ENCODE results near the gene ANKIB1. TPM values are rescaled to one million over a fixed set of nuclear protein-coding genes. Genes with fewer than 3 reads are reported as not detected.
"Not testable (repeated sequence)": the region's sequence is repeated elsewhere in the genome, so short reads cannot be mapped to it uniquely, and the experiment has no call there.

The ANKIB1 gene
- polyA plus RNA-seq, 1 experiment: 52.6 TPM

DNA sequence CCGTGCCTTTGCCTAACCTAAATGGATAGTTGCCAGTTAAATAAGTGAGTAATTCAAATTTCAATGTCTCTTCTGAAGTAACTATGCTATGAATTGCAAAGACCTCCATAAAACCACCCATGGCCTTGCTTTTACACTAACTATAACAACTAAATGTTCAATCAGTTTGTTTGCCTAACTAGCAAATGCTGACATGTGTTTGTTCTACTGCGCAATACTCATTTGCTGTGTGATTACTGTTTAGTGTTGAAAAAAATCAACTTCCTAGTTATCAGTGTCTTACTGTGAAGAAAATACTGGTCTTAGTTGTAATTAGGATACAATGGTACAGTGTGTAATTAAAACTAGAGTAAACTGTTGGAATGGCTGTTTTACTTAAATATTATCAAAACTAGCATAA, 154.2 kb downstream of the ANKIB1 start:
- no peak overlapping the region for H3K27ac ChIP-seq (ENCODE audit: low read depth, low read length)
- H3K9me3 ChIP-seq (ENCODE audit: control insufficient read depth, insufficient read depth, low read length): no peaks in the 10 kb centered on the region
- no peaks in the 10 kb centered on the region for H3K27me3 ChIP-seq (ENCODE audit: control insufficient read depth, insufficient read depth, low read length)
- DNase-seq (ENCODE audit: low read depth, low spot score): no peak
- H3K4me3 ChIP-seq (ENCODE audit: low read depth, low read length): no peak overlapping the region
- TF ChIP-seq, protein P1, sequence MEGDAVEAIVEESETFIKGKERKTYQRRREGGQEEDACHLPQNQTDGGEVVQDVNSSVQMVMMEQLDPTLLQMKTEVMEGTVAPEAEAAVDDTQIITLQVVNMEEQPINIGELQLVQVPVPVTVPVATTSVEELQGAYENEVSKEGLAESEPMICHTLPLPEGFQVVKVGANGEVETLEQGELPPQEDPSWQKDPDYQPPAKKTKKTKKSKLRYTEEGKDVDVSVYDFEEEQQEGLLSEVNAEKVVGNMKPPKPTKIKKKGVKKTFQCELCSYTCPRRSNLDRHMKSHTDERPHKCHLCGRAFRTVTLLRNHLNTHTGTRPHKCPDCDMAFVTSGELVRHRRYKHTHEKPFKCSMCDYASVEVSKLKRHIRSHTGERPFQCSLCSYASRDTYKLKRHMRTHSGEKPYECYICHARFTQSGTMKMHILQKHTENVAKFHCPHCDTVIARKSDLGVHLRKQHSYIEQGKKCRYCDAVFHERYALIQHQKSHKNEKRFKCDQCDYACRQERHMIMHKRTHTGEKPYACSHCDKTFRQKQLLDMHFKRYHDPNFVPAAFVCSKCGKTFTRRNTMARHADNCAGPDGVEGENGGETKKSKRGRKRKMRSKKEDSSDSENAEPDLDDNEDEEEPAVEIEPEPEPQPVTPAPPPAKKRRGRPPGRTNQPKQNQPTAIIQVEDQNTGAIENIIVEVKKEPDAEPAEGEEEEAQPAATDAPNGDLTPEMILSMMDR (IDR thresholded peaks at IDR 0.05; ENCODE audit: low read depth, low read length): no peak
- POLR2A ChIA-PET: no interaction called here
- CTCF ChIA-PET: no interaction called here

DNA sequence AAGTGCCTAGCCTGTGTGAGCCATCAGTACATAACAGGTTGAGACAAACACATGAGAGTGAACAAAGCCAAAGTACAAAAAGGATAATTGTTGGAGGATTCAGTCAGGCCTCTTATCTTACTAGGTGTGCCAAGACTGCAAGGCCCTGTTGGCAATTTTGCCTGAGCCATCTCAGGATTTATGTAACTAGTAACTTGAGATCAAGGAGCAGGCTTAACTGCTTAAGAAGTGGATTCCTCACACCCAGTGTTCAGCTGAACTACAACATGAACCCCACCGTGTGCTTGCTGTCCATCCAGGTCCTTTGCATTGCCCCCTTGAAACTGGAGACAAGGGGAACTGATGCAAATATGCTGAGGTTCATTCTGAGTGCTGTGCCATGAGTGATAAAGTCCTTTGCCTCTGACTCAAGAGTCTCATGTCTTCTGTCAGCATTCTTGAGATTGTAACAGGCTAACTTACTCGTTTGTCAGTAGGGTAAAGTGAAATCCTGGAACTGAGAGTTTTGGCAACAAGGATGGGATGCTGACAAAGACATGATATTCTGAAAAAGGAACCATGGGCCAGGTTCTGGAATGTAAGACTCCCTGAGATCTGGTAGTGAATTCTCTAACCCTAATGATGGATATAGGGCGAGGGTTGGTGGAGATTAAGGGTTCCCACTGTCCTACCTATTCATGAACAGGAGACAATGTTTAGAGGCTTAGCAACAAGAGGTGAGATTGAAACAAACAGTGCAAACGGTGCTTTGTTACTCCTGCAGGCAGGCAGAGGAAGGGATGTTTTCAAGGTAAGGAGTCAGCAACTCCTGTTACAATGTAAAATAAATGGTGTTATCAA, 157.4 kb downstream of the ANKIB1 start:
- no peak for DNase-seq (ENCODE audit: low read depth, low spot score)
- TF ChIP-seq, protein P1 (IDR thresholded peaks at IDR 0.05; ENCODE audit: low read depth, low read length): no peak
- Histone ChIP-seq H3K27me3 (ENCODE audit: control insufficient read depth, insufficient read depth, low read length) (no peaks in the 10 kb centered on the region), H3K27ac (ENCODE audit: low read depth, low read length) (peak overlapping the region; percentile 49), H3K9me3 (ENCODE audit: control insufficient read depth, insufficient read depth, low read length) (no peaks in the 10 kb centered on the region), H3K4me3 (ENCODE audit: low read depth, low read length) (no peak overlapping the region)
- ChIA-PET CTCF (no interaction called here), POLR2A (no interaction called here)

DNA sequence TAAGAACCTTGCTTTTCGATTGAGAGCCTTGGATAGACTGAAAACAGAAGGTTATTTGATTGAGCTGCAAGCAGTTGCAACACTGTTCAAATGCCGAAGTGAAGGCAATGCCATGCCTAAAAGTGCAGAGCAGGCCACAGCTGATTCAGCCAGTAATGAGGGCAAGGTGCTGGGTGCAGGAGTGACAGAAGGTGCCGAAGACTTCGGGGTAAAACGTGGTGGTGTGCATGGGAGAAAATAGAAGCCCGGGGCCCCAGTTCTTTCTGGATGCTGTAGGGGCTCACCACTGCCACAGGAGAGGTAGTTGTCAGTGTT, 157.9 kb downstream of the ANKIB1 start:
- ChIA-PET POLR2A (no interaction called here), CTCF (no interaction called here)
- H3K27me3 ChIP-seq (ENCODE audit: control insufficient read depth, insufficient read depth, low read length): no peaks in the 10 kb centered on the region
- TF ChIP-seq, protein P1 (IDR thresholded peaks at IDR 0.05; ENCODE audit: low read depth, low read length): no peak
- H3K27ac ChIP-seq (ENCODE audit: low read depth, low read length): no peak overlapping the region
- no peak for DNase-seq (ENCODE audit: low read depth, low spot score)
- H3K9me3 ChIP-seq (ENCODE audit: control insufficient read depth, insufficient read depth, low read length): no peaks in the 10 kb centered on the region
- H3K4me3 ChIP-seq (ENCODE audit: low read depth, low read length): no peak overlapping the region

DNA sequence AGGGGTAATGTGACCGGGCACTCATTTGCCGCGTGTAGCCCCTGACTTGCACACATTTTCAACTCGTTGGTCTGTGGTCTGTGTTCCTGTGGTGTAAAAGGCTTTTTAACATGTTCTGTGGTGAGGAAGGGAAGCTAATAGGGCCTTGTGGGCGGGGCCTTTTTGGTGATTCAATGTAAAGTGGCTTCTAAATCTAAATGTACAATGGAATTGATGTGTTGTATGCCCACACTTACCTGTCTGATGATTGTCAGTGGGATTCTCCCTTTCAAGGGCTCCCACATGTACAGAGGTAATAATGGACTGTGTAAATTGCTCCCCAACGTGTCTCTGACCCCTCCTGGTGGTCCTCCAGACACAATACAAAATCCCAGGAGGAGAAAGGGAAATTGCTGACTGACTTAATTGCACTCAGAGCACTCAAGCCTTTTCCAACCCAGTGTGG, 158.4 kb downstream of the ANKIB1 start:
- H3K4me3 ChIP-seq (ENCODE audit: low read depth, low read length): no peak overlapping the region
- TF ChIP-seq, protein P1 (IDR thresholded peaks at IDR 0.05; ENCODE audit: low read depth, low read length): no peak
- POLR2A ChIA-PET: no interaction called here
- CTCF ChIA-PET: interaction anchor here (0.9 kb wide), 1 partner anchor 20 kb away, joined by 8 read pairs; no protein-coding TSS in a partner anchor
- no peak for DNase-seq (ENCODE audit: low read depth, low spot score)
- H3K9me3 ChIP-seq (ENCODE audit: control insufficient read depth, insufficient read depth, low read length): no peaks in the 10 kb centered on the region
- H3K27ac ChIP-seq (ENCODE audit: low read depth, low read length): no peak overlapping the region
- H3K27me3 ChIP-seq (ENCODE audit: control insufficient read depth, insufficient read depth, low read length): no peaks in the 10 kb centered on the region

DNA sequence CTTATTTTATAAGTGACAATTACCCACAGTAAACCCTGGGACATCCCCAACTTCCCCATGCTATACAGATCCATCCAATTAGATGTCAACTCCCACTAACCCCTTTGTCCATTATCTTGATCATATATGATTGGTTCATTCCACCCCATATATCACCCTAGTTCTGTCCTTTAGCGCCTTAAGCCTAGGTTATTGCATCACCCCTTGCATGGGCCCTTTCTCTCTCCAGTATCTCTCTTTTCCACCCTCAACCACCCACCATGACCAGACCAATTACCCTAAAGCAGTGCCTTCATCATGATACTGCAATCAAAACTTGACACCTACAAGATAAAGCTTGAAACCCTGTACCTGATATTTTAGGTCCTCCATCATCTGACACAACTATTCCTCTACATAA, 163.6 kb downstream of the ANKIB1 start:
- CTCF ChIA-PET: no interaction called here
- no peaks in the 10 kb centered on the region for H3K9me3 ChIP-seq (ENCODE audit: control insufficient read depth, insufficient read depth, low read length)
- H3K27ac ChIP-seq (ENCODE audit: low read depth, low read length): no peak overlapping the region
- peaks cover 7% of the 10 kb centered on the region for H3K27me3 ChIP-seq (ENCODE audit: control insufficient read depth, insufficient read depth, low read length)
- TF ChIP-seq, protein P1 (IDR thresholded peaks at IDR 0.05; ENCODE audit: low read depth, low read length): no peak
- POLR2A ChIA-PET: no interaction called here
- H3K4me3 ChIP-seq (ENCODE audit: low read depth, low read length): no peak overlapping the region
- no peak for DNase-seq (ENCODE audit: low read depth, low spot score)

DNA sequence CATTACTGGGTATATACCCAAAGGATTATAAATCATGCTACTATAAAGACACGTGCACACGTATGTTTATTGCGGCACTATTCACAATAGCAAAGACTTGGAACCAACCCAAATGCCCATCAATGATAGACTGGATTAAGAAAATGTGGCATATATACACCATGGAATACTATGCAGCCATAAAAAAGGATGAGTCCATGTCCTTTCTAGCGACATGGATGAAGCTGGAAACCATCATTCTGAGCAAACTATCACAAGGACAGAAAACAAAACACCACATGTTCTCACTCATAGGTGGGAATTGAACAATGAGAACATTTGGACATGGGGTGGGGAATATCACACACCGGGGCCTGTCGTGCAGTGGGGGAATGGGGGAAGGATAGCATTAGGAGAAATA, 164.4 kb downstream of the ANKIB1 start:
- H3K4me3 ChIP-seq (ENCODE audit: low read depth, low read length); POLR2A ChIA-PET; H3K27ac ChIP-seq (ENCODE audit: low read depth, low read length); H3K9me3 ChIP-seq (ENCODE audit: control insufficient read depth, insufficient read depth, low read length); DNase-seq (ENCODE audit: low read depth, low spot score); H3K27me3 ChIP-seq (ENCODE audit: control insufficient read depth, insufficient read depth, low read length): not testable (repeated sequence)
- CTCF ChIA-PET: interaction anchor here (4.8 kb wide), 1 partner anchor 15 kb away, joined by 49 read pairs; no protein-coding TSS in a partner anchor

Measured in AG04450 (cell line).